Large intestine (tissue), 3 donors: ENCODE measurements around the gene DNAJB6. TPM values are rescaled to one million over a fixed set of nuclear protein-coding genes. Genes with fewer than 3 reads are reported as not detected.

Experiments used
- DNase-seq, 2 donors: peaks; one replicate each; pipeline versions ENCODE4 v3.0.0 to v3.0.0-alpha.2; 2013
- H3K27ac ChIP-seq: one replicate; pipeline ENCODE4 v1.5.1; 2013; ENCODE audit warnings: low read length
- H3K27me3 ChIP-seq: 2 replicates; pipeline ENCODE4 v1.6.1; 2013; ENCODE audit warnings: low read length; ENCODE audit not compliant: control insufficient read depth, insufficient read depth
- H3K36me3 ChIP-seq: 2 replicates; pipeline ENCODE4 v1.6.1; 2013; ENCODE audit warnings: low read length; ENCODE audit not compliant: control insufficient read depth, insufficient read depth
- H3K4me1 ChIP-seq: one replicate; pipeline ENCODE4 v1.6.1; 2013; ENCODE audit warnings: low read length; ENCODE audit not compliant: control insufficient read depth, insufficient read depth
- H3K4me3 ChIP-seq: one replicate; pipeline ENCODE4 v1.5.1; 2013; ENCODE audit warnings: low read length
- H3K9me3 ChIP-seq: one replicate; pipeline ENCODE4 v1.6.1; 2013; ENCODE audit warnings: mild to moderate bottlenecking, low read depth, low read length, moderate library complexity; ENCODE audit not compliant: control insufficient read depth
- WGBS: methylation state at CpG from one replicate; pipeline ENCODE4 v1.1.5; 2013; ENCODE audit warnings: low lambda C conversion rate; ENCODE audit not compliant: insufficient coverage; 5-methylcytosine and 5-hydroxymethylcytosine counted together
- polyA plus RNA-seq: library from polyadenylated mRNA; unstranded; fragments of 120-200 nt; gene quantifications from one replicate; pipeline ENCODE4 v1.2.1, GENCODE V29; 2013

DNAJB6 gene
- polyA plus RNA-seq, 1 donor: 102 TPM

DNA sequence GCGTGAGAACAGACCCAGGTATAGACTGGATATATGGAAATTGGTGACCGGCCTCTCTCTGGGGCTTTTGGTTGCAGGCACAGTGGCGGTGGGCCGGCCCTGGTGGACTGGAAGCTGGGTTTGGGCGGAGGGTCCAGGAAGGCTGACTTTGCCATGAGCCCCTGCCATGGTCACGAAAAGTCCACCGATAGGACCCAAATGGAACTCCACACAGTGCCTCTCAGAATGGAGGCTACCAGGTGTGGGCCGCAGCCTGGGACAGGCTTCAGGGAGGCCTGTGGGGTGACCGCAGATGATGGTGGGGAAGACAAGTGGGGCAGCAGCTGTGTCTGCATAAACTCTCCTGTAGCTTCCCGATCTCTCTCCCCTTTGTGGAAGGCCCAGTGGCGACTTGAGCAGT lies 123.2 kb downstream of the DNAJB6 start:
- H3K27ac ChIP-seq: no peak overlapping the region
- H3K36me3 ChIP-seq: no peaks in the 10 kb centered on the region
- H3K4me1 ChIP-seq: no peaks in the 10 kb centered on the region
- H3K4me3 ChIP-seq: no peak overlapping the region
- peaks cover 8% of the 10 kb centered on the region for H3K27me3 ChIP-seq
- no peaks in the 10 kb centered on the region for H3K9me3 ChIP-seq
- WGBS: no CpG with 5 or more reads among the region's 11 CpGs
- DNase-seq: no peak

- H3K4me3 ChIP-seq: no peak overlapping the region
- H3K9me3 ChIP-seq: no peaks in the 10 kb centered on the region
- H3K4me1 ChIP-seq: no peaks in the 10 kb centered on the region
- H3K27me3 ChIP-seq: peaks cover 12% of the 10 kb centered on the region
- no CpG with 5 or more reads among the region's 11 CpGs for WGBS
- H3K27ac ChIP-seq: no peak overlapping the region
- H3K36me3 ChIP-seq: no peaks in the 10 kb centered on the region
- DNase-seq: no peak
These were observed 123.9 kb downstream of the DNAJB6 start for GRCh38 chr7:157460721-157461120.

DNA sequence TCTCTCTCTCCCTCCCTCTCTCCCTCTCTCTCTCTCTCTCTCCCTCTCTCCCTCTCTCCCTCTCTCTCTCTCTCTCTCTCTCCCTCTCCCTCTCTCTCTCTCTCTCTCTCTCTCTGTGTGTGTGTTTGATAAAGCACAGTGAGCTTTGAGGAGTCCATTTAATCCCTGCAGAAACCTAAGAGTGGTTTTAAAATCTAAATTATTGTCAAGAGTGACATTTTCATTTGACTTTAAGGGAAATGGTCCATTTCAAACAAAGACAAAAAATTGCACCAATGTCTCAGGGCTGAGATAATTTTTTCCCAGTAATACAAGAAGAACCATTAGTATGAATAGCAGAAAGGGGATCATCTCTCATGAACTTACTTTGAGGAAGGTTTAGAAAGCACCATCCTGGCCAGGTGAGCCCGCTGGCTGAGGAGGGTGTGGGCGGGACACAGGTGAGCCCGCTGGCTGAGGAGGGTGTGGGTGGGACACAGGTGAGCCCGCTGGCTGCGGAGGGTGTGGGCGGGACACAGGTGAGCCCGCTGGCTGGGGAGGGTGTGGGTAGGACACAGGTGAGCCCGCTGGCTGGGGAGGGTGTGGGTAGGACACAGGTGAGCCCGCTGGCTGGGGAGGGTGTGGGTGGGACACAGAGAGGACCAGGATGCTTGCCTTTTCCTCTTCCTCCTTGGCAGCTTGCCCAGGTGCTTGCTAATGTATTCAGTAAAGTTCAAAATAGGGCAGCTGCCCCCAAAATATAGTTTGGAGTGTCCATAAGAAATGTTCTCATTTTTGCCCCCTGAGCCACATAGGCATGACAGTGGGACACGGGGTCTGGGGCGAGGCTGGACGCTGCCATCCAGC lies 125.0 kb downstream of the DNAJB6 start:
- WGBS: no CpG with 5 or more reads among the region's 12 CpGs
- H3K9me3 ChIP-seq: no peaks in the 10 kb centered on the region
- H3K36me3 ChIP-seq: no peaks in the 10 kb centered on the region
- no peak for DNase-seq
- no peaks in the 10 kb centered on the region for H3K4me1 ChIP-seq
- no peak overlapping the region for H3K4me3 ChIP-seq
- no peak overlapping the region for H3K27ac ChIP-seq
- H3K27me3 ChIP-seq: peaks cover 12% of the 10 kb centered on the region

DNA sequence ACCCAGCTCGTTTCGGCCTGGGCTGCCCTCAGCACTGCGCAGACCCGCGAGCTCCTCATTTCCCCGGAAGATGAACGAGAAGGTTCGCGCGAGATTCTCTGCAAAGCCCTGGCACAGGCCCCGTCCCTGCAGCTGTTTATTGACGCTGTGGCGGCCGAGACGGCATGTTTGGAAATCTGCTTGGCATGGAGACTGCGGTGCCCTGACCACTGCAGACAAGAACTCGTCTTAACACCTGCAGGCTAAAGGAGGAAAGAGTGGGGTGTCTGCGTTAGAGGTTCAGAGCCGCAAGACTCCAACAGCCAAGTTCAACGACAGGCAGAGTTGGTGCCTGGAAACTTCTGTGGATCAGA lies 125.6 kb downstream of the DNAJB6 start:
- Histone ChIP-seq H3K4me3 (no peak overlapping the region), H3K36me3 (no peaks in the 10 kb centered on the region), H3K27ac (no peak overlapping the region), H3K4me1 (no peaks in the 10 kb centered on the region), H3K9me3 (no peaks in the 10 kb centered on the region), H3K27me3 (peaks cover 12% of the 10 kb centered on the region)
- WGBS: 100% methylated on average over 3 of the region's 20 CpGs
- DNase-seq: no peak

GRCh38 chr7:157462840-157463239 lies 126.0 kb downstream of the DNAJB6 start:
- Histone ChIP-seq H3K9me3 (no peaks in the 10 kb centered on the region), H3K27ac (no peak overlapping the region), H3K27me3 (peaks cover 12% of the 10 kb centered on the region), H3K36me3 (no peaks in the 10 kb centered on the region), H3K4me1 (no peaks in the 10 kb centered on the region), H3K4me3 (no peak overlapping the region)
- no peak for DNase-seq
- WGBS: no CpG with 5 or more reads among the region's 10 CpGs

DNA sequence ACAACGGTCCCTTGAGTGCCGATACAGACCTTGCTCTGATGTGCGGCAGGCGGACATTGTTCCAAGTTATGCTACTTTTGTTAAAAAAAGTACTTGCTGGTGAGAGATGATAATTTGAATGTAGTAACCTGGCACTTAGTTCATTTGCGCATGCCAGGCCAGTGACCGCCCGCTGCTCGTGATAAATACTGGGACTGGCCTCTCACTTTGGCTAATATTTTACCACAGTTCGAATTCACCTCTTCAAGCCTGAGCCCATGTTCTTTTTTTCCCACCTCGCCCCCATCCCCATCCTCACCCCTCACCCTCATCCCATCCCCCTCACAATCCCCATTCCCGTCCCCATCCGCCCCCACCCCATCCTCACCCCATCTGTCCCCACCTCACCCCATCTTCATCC lies 126.4 kb downstream of the DNAJB6 start:
- Histone ChIP-seq H3K4me1 (no peaks in the 10 kb centered on the region), H3K27me3 (peaks cover 12% of the 10 kb centered on the region), H3K36me3 (no peaks in the 10 kb centered on the region), H3K9me3 (peaks cover 2% of the 10 kb centered on the region), H3K4me3 (no peak overlapping the region), H3K27ac (no peak overlapping the region)
- 100% methylated on average over 2 of the region's 12 CpGs for WGBS
- no peak for DNase-seq

- H3K4me1 ChIP-seq: no peaks in the 10 kb centered on the region
- no CpG with 5 or more reads among the region's 15 CpGs for WGBS
- H3K9me3 ChIP-seq: peaks cover 6% of the 10 kb centered on the region
- no peak for DNase-seq
- no peaks in the 10 kb centered on the region for H3K36me3 ChIP-seq
- H3K4me3 ChIP-seq: no peak overlapping the region
- peaks cover 12% of the 10 kb centered on the region for H3K27me3 ChIP-seq
- no peak overlapping the region for H3K27ac ChIP-seq
These were observed 127.5 kb downstream of the DNAJB6 start for GRCh38 chr7:157464111-157464970.

GRCh38 chr7:157464971-157465886 lies 128.4 kb downstream of the DNAJB6 start:
- Histone ChIP-seq H3K4me3 (no peak overlapping the region), H3K4me1 (no peaks in the 10 kb centered on the region), H3K27me3 (peaks cover 12% of the 10 kb centered on the region), H3K36me3 (no peaks in the 10 kb centered on the region), H3K27ac (no peak overlapping the region), H3K9me3 (peaks cover 12% of the 10 kb centered on the region)
- DNase-seq: no peak
- 87% methylated on average over 3 of the region's 30 CpGs for WGBS

GRCh38 chr7:157465891-157466866 lies 129.4 kb downstream of the DNAJB6 start:
- 90% methylated on average over 12 of the region's 41 CpGs for WGBS
- H3K4me1 ChIP-seq: no peaks in the 10 kb centered on the region
- DNase-seq: no peak
- H3K27ac ChIP-seq: no peak overlapping the region
- H3K27me3 ChIP-seq: peaks cover 12% of the 10 kb centered on the region
- H3K9me3 ChIP-seq: peaks cover 12% of the 10 kb centered on the region
- no peaks in the 10 kb centered on the region for H3K36me3 ChIP-seq
- no peak overlapping the region for H3K4me3 ChIP-seq
